Activated CD4-positive, alpha-beta T cell treated with anti-CD3 and anti-CD28 coated beads, Interleukin-2, amount 50 U/mL, for 48 hours (primary cell): ENCODE results near the gene PCDHGB5.
"Not testable (repeated sequence)": the region's sequence is repeated elsewhere in the genome, so short reads cannot be mapped to it uniquely, and the experiment has no call there.

Source experiments
- DNase-seq, 2 experiments: peaks; one replicate each; pipeline ENCODE4 v3.0.0-alpha.2; 2020

The PCDHGB5 gene

GRCh38 chr5:141412854-141413539 lies 15.2 kb downstream of the PCDHGB5 start, which contains the start of gene PCDHGA10:
Gene PCDHGA10 (plus strand): TSS chr5:141412987. CDS start chr5:141413176, 189 bp downstream.
- DNase-seq, result peak; percentile 59 to 67

- DNase-seq, result no peak
Measured at GRCh38 chr5:141413540-141414069, 15.9 kb downstream of the PCDHGB5 start.

- not testable (repeated sequence) for DNase-seq
Measured at GRCh38 chr5:141414548-141415274, 17.0 kb downstream of the PCDHGB5 start.

GRCh38 chr5:141415275-141415618 lies 17.5 kb downstream of the PCDHGB5 start:
- not testable (repeated sequence) for DNase-seq

GRCh38 chr5:141417494-141418172 lies 19.9 kb downstream of the PCDHGB5 start, which contains the start of gene PCDHGB7:
Gene PCDHGB7 (plus strand): TSS chr5:141417677. CDS start chr5:141417860, 183 bp downstream.
- peak; percentile 61 to 68 for DNase-seq

GRCh38 chr5:141419074-141419880 lies 21.5 kb downstream of the PCDHGB5 start:
- DNase-seq, result no peak

GRCh38 chr5:141420855-141421488 lies 23.2 kb downstream of the PCDHGB5 start, which contains the start of gene PCDHGA11:
Gene PCDHGA11 (plus strand): TSS chr5:141421051. CDS start chr5:141421228, 177 bp downstream.
- DNase-seq, result peak; percentile 62

GRCh38 chr5:141421489-141421855 lies 23.7 kb downstream of the PCDHGB5 start:
- no peak for DNase-seq

- no peak for DNase-seq
Measured at GRCh38 chr5:141422742-141423291, 25.1 kb downstream of the PCDHGB5 start.

GRCh38 chr5:141427783-141428426 lies 30.2 kb downstream of the PCDHGB5 start:
- DNase-seq, result no peak

- DNase-seq, result no peak
Measured at GRCh38 chr5:141430332-141431113, 32.8 kb downstream of the PCDHGB5 start, which contains the start of gene PCDHGA12. Gene PCDHGA12 (plus strand): TSS chr5:141430507. CDS start chr5:141430760, 253 bp downstream.

GRCh38 chr5:141431286-141431685 lies 33.5 kb downstream of the PCDHGB5 start:
- no peak for DNase-seq

GRCh38 chr5:141432308-141432707 lies 34.6 kb downstream of the PCDHGB5 start:
- not testable (repeated sequence) for DNase-seq

GRCh38 chr5:141432726-141433125 lies 35.0 kb downstream of the PCDHGB5 start:
- not testable (repeated sequence) for DNase-seq

GRCh38 chr5:141434006-141434405 lies 36.3 kb downstream of the PCDHGB5 start:
- DNase-seq, result no peak

GRCh38 chr5:141437221-141437620 lies 39.5 kb downstream of the PCDHGB5 start:
- no peak for DNase-seq

GRCh38 chr5:141439411-141440141 lies 41.8 kb downstream of the PCDHGB5 start:
- DNase-seq, result no peak

GRCh38 chr5:141440341-141440740 lies 42.6 kb downstream of the PCDHGB5 start:
- DNase-seq, result no peak

- DNase-seq, result no peak
Measured at GRCh38 chr5:141441571-141442170, 43.9 kb downstream of the PCDHGB5 start.
